DLD1 (cell line): Measurements from ENCODE around the gene SIM1.

Experiments
- in situ Hi-C: cut with HindIII; loops from 2 replicates; pipeline ENCODE4 v1.10.0; 2017; ENCODE audit warnings: low sequenced_read_pairs

SIM1 gene, protein sequence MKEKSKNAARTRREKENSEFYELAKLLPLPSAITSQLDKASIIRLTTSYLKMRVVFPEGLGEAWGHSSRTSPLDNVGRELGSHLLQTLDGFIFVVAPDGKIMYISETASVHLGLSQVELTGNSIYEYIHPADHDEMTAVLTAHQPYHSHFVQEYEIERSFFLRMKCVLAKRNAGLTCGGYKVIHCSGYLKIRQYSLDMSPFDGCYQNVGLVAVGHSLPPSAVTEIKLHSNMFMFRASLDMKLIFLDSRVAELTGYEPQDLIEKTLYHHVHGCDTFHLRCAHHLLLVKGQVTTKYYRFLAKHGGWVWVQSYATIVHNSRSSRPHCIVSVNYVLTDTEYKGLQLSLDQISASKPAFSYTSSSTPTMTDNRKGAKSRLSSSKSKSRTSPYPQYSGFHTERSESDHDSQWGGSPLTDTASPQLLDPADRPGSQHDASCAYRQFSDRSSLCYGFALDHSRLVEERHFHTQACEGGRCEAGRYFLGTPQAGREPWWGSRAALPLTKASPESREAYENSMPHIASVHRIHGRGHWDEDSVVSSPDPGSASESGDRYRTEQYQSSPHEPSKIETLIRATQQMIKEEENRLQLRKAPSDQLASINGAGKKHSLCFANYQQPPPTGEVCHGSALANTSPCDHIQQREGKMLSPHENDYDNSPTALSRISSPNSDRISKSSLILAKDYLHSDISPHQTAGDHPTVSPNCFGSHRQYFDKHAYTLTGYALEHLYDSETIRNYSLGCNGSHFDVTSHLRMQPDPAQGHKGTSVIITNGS

DNA sequence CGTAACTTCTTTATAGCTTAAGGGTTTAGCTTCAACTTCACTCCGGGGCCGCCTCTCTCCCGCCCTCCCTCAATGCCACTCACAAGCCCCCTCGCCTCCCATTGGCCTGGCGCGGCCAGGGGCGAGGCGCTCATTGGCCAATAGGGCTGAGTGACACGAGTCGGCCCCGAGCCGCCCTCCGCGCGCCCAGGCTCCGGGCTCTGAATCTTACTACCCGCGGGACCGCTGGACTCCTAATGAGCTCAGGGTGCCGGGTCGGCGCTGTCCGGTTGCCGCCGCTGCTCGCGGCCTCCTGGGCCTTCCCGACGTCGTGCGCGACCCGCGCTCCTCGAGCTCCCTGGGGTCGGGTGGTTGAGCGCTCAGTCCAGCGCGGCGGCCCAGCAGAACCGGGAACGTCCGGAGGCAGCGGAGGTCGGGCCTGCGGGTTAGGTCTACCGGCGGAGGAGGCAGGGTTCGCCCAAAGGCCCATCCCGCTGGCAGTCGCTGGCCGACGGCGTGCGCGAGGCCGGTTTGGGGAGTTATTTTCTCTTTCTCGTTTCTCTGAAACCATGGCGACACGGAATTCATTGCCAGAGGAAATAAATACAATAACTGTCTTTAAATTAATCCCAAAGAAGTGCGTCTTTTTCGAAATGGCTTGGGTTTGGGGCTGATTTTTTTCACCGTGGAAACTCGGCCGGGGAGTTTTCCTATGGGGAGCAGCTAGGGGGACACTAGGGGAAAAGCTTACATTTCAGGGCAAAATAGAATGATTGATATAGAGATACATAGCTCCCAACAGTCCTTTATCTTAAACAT lies at the start of gene SIM1:
TSS of gene SIM1 (minus strand) at position 19 of the 798 bp plus-strand sequence. CDS start 1,453 bp downstream, outside the sequence.
- in situ Hi-C loops, result loop anchor here (25.0 kb wide), 1 partner anchor 353 kb away; no protein-coding TSS in a partner anchor

DNA sequence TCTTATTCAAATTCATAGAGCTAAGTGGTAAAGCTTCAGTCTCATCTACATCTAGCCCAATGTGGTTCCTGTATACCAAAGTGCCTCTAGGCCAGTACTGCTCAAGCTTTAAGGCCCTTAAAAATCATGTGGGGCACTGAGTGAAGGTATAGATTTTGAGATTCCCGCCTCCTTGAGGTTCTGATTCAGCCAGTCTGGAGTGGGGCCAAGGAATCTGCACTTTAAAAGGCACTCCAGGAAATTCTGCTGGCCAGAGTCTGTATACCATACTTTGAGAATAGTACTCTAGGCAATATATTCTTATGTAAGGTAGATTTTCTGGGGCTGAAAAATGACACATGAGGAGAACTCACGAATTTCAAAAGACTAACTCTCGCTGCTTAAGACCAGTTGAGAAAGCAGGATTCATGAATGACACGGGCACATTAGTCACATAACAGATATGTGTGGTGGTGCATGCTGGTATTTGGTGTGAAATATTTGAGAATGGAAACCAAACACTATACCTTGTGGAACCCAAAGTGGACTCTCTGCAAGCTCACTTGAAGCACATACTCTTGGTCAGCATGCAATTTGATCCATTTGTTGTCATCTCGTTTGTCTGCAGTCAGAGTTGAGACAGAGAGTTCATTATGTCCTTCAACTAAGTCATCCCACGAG lies 47.6 kb upstream of the SIM1 start:
- in situ Hi-C loops, result no loop called here

DNA sequence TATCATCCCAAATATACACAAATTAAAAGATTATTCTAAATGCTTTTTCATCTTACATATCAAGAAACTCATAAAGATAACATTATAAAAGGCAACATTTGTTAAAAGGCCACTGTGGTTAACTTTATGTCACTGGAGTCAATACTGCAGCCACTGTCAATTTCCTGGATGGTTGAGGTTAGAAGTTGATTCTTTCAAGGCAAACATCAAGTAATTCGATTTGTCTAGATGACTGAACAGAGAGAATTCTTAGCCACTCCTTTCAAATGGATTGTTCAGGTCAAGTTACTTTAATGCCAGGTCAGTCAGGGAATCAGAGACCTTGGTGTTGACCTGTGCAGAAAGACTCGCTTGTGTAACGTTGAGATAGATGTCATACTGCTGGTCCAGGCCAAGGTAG lies 44.4 kb upstream of the SIM1 start:
- in situ Hi-C loops, result no loop called here

DNA sequence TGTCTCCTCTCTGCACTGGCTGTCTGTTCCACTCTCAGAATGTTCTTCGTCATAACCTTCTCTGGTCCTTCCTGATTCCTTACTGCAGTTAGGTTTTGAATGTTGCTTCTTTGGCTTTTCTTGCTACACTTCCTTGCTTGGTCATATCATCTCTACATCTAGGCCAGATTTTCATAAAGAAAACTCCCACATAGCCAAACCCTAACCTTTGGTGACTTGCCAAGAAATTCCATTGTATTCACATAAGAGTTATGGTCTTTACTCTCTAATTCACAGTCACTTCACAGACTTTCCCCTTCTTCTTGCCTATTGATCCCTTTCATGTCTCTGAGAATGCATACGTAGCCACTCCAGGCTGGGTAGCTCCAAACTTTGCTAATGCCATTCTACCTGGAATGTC lies 41.9 kb upstream of the SIM1 start:
- in situ Hi-C loops, result no loop called here

GRCh38 chr6:100504786-100505737 lies 40.3 kb upstream of the SIM1 start:
- in situ Hi-C loops, result no loop called here

DNA sequence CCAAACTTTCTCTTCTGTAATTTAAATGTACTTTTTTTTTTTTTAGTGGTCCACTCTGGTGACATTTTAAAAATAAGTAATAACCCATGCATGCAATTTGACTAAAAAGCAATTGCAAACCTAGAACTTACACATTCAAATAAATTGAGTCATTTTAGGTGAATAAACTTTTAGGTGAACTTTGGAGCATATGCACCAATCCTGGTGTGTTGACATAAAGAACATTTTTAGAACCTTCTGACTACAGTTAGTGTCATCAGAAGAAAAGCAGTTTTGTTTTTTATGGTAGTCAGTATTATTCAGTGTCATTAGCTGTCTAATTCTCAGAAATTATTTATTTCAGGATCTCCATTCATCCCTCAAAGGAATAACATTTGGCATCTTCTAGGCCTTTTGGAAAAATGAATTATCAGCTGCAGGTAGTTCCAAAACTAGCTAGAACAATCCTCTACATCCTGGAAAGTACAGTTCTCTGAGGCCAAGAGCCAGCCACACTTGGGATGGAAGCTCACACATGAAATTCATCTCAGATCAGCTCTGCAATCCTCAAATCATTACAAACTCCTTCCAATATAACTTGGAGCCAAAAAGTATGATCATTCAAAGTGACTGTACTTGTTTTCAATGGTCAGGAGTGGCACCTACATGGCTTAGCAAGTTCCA lies 38.5 kb upstream of the SIM1 start:
- in situ Hi-C loops, result no loop called here

GRCh38 chr6:100493206-100493888 lies 28.6 kb upstream of the SIM1 start:
- in situ Hi-C loops, result no loop called here

DNA sequence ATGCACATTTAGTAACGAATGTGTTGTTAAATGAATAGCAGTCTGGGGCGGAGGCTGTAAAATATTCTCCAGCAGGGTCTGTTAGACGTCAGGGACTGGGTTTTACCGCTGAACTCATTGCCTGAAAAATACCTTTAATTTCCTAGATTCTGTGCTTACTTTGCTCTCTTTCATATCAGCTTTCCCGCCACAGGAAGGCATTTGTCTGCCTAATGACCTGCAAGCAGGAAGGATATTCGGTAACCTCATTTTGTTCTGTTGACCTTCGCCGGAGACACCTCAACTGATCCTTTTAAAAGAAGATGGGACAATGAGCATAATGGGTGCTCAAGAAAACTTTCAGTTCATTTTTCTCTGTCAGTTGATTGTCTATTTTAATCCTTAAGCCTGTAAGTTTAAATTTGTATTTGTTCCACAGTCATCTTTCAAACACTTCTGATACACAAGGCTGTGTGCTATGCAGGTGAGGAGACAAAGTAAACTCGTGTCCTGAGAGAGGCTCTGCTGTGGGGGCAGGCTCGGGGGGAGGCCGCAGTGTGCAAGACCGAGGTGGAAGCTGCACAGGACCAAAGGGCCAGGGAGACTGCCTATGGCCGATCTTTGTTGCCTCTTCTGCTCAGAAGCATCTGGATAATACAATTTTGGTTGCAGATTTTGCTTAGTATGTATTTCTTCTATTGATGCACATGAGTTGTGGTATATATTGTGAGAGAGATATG lies 27.4 kb upstream of the SIM1 start:
- in situ Hi-C loops, result no loop called here

DNA sequence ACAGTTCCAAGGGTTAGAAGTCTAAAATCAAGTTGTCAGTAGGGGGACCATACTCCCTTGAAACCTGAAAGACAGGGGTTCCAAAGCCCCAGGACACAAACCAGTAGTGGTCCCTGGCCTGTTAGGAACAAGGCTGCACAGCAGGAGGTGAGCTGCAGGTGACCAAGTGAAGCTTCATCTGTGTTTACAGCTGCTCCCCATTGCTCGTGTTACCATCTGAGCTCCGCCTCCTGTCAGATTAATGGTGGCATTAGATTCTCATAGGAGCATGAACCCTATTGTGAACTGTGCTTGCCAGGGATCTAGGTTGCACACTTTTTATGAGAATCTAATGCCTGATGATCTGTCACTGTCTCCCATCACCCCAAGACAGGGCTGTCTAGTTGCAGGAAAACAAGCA lies 25.3 kb upstream of the SIM1 start:
- in situ Hi-C loops, result no loop called here

DNA sequence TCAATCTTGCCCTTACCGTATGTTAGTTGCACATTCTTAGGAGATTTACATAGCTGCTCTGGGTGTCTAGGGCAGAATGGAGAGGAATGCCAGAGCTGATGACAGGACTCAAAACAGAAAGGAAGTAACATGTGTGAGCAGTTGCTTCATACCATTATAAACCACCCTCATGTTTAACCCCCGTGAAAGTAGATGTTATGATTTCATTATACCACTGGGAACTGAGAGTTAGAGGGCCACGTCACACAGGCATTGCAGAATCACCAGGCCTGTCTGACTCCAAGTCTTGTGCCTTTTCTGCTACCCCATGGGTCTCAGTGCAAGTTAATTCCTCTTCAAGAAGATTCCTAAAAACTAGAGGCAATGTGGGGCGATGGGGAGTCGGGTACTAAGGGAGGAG lies 23.5 kb upstream of the SIM1 start:
- in situ Hi-C loops, result no loop called here

- in situ Hi-C loops, result no loop called here
These were observed 22.9 kb upstream of the SIM1 start for GRCh38 chr6:100487638-100488037.

DNA sequence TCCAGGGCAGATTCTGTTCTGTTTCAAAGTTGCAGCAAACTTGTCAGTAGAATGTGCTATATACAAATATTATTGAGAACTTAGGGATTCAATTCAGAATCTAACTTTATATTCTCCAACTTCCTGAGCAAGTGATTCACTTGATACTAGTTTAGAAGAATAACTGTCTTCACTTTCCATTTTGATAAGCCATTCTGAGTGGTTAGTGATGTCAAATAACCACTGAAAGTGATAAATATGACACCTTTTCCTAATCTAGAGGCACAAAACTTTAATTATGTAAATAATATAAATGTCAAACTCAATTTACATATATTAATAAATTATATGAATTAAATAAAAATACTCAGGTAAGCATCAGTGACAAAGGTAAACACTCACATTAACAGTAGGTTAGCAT lies 20.5 kb upstream of the SIM1 start:
- in situ Hi-C loops, result no loop called here

DNA sequence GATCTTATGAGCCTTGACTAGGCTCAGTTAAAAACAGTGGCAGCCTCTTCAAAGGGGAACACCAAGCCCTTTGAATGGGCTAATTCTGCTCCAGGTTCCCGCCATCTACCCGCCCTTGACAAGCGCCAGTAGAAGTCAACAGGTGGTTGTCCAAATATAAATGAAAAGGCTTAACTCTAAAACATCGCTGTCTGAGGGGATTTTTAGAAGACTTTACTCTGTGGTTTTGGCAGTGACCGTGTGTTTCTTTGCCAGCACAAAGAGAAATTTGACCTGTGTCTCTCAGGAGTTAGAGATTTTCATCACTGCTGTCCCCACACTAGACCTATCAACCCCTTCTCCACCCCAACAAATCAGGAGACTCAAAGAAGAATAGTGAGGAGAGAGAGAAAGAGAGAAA lies 19.8 kb upstream of the SIM1 start:
- in situ Hi-C loops, result no loop called here

DNA sequence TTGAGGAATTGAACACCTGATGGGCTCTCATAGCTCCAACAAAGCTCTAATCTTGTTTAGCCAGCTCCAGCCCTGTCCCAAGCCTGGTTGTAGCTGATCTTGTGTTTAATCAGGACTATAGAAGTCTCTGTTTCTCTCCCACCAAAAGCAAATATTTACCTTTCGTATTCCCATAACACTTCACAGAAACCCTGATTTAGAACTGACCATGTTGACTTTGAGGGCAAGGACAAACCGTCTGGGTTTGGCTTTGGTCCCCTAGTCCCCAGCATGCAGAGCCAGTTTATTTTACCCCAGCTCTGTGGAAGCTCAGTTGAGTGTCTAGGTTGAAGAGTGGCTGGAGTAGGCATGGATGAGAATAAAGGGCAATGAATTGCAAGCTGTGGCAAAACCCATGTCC lies 18.0 kb upstream of the SIM1 start:
- in situ Hi-C loops, result no loop called here

DNA sequence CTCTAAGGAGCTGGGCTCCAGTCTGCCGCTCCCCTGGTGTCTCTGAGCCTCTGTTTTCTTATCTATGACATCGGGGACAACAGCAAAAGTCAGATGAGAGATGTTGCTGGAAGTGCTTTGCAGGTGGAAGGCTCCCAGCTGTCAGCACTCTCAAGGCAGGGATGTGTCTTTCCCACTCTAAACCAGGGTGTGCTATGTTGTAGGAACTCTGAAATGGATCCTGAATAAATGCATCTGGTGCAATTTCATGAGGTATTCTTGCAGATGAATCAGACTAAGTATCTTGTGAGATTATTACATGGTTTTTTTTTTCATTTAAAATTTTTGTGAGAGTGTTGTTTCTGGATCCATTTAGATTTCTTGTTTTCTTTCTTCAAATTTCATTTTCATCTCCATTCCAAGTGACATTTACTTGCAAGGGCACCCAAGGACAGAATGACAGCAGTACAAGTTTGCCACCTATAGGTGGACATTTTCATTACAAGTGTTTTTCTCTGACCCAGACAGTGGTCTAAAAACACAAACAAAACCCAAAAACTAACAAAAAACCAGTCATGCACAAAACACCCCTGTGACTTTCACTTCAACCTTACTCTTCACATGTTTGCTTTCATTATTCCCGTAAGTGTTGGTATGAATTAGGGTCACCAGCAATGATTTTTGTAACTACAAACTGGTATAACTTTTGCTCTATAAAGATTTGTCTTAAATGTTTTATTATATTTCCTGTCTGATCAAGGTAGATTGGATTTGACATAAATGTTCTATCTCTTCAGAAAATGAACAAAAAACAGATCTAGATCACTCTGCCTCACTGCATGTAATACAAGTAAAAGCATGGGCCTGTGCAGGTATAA lies 14.7 kb upstream of the SIM1 start:
- in situ Hi-C loops, result no loop called here

- in situ Hi-C loops, result no loop called here
These were observed 11.0 kb upstream of the SIM1 start for GRCh38 chr6:100475554-100476320.
